Measurements from ENCODE around the gene TM4SF18. TPM values are rescaled to one million over a fixed set of nuclear protein-coding genes. Genes with fewer than 3 reads are reported as not detected.
"Not testable (repeated sequence)": the region's sequence is repeated elsewhere in the genome, so short reads cannot be mapped to it uniquely, and the experiment has no call there.

The TM4SF18 gene, protein sequence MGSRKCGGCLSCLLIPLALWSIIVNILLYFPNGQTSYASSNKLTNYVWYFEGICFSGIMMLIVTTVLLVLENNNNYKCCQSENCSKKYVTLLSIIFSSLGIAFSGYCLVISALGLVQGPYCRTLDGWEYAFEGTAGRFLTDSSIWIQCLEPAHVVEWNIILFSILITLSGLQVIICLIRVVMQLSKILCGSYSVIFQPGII
- 16.6 TPM for total RNA-seq

DNA sequence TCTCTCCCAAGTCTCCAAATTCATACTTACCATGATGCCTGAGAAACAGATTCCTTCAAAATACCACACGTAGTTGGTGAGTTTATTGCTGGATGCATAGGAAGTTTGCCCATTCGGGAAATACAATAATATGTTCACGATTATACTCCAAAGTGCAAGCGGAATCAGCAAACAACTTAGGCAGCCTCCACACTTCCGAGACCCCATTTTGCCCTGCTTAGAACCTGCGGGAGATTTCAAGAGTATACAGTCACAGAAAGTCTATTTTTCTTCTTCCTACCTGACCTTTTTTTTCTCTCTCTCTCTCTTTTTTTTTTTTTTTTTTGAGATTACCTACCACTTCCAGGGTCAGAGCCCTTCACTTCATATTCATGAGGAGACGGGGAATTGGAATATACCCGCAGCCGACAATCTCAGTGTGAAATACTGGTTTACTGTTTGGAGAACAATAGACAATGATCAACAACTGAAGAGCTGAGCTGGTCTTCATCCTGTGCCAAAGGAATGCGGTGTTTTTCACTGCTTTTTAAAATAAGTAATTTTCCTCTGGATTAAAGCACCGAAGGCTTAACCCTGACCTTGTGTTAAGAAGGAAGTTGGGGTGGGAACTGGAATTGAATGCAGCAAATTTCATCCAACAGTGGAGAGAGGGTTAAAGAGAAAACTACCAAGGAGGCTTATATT is at the start of gene TM4SF18:
TSS of gene TM4SF18 (minus strand) at position 461 of the 684 bp plus-strand sequence. CDS start at position 207, 254 bp downstream.
- no peak for DNase-seq

DNA sequence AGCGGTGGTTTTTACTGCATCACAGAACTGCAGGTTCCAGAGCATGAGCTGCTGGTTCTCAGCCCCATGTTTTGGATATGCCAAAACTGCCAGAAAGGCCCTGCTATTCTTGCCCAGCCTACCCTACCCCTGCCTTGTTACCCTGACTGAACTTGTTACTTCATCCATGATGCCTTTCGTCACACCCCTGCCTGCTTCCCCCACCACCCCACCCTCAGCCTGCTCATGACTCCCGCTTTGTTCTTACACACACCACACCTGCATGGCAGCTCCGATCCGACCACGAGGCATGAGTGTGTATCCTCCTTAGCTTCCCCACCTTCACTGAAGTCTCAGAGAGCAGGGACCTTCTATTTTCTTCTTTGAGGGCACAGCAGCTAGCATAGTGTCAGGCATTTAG is 49.1 kb upstream of the TM4SF18 start:
- DNase-seq = no peak

DNA sequence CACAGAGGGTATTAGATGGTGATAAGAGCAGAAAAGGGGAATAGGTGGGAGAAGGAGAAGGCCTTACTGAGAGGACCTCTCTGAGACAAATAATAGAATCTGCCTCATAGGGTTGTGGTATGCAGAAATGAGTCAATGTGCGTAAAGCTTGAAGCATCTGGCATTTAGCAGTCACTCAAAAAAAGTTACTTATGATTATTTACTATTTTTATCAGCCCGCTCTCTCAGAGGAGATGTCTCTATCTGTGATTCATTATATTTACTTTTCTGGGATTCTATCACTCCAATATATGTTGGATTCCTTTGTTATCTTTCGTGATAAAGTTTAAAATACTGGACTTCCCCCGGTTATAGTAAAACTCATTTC is 48.6 kb upstream of the TM4SF18 start:
- peak; percentile 13 for DNase-seq

GRCh38 chr3:149381173-149382100 is 48.0 kb upstream of the TM4SF18 start:
- DNase-seq = no peak

DNA sequence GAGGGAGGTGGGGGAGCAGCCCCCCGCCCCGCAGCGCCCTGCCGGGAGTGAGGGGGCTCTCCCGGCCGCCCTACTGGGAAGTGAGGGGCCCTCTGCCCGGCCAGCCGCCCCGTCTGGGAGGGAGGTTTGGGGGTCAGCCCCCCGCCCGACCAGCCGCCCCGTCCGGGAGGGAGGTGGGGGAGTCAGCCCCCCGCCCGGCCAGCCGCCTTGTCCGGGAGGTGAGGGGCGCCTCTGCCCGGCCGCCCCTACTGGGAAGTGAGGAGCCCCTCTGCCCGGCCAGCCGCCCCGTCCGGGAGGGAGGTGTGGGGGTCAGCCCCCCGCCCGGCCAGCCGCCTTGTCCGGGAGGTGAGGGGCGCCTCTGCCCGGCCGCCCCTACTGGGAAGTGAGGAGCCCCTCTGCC is 46.8 kb upstream of the TM4SF18 start:
- not testable (repeated sequence) for DNase-seq

DNA sequence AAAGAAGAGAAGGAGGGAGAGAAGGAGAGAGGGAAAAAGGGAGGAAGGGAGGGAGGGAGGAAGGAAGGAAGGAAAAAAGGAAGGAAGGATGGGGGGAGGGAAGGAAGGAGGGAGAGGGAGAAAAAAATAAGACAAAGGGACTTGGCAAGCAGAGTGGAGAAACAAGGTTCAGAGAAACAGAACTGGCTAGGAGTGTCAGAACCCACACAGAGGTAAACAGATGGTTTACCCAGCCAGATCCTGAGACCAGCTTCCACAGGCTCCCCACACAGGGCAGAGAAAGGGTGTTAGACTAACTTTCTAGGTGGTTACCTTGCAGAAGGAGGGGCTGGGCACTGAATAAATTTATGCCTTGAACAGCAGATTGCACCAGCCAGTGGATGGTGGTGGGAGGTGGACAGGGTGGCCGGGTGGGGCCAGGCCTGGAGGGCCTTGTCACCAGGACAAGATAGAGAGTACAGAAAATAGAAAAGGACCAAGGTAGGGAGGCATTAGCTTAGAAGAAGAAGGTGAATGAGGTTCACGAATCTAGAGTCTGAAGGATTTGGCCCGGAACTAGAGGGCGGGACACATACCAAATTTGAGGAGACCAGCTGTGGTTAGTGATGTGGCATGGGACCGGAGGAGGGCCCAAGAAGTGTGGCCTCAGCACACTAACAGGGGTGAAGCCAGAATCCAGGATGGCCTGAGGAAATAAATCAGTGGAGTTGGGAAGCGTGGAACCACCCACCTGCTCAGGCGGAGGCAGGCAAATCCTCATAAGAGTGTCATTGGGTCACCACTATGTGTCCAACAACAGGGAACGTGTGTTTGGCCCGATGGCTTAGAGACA is 45.3 kb upstream of the TM4SF18 start:
- no peak for DNase-seq

- peak; percentile 36 for DNase-seq
Measured at GRCh38 chr3:149377408-149378364, 44.2 kb upstream of the TM4SF18 start, which contains the start of gene TM4SF1. Gene TM4SF1 (minus strand): TSS chr3:149377649. CDS start chr3:149377547, 102 bp downstream.

GRCh38 chr3:149376718-149377407 is 43.4 kb upstream of the TM4SF18 start:
- DNase-seq = no peak

DNA sequence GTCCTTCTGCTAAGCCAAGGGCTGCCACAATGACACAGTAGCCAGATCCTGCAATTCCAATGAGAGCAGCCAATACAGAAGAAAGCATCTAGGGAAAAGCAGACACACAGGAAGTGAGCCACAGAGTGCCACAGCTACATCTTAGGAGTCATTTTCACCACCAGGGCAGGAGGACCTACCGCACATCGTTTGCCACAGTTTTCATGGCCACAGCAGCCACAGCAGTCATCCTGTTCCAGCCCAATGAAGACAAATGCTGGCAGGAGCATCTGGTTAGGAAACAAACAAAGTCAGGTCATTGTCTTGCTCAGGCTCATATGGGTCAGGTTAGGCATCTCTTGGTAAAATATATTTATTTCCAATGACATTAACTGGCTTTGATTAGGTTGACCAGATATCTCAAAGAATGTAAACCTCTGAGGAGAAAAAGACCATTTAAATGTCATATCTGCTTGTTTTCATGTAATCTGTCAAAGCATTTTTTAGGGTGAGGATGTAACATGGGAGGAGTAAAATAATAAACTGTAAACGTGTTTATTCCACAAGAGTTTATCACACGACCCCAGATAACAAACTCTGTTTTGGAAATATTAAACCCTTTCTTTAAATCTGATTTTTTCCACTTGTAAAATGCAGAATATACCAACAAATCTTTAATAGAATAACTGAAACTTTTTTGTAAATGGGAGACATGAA is 42.2 kb upstream of the TM4SF18 start:
- no peak for DNase-seq

DNA sequence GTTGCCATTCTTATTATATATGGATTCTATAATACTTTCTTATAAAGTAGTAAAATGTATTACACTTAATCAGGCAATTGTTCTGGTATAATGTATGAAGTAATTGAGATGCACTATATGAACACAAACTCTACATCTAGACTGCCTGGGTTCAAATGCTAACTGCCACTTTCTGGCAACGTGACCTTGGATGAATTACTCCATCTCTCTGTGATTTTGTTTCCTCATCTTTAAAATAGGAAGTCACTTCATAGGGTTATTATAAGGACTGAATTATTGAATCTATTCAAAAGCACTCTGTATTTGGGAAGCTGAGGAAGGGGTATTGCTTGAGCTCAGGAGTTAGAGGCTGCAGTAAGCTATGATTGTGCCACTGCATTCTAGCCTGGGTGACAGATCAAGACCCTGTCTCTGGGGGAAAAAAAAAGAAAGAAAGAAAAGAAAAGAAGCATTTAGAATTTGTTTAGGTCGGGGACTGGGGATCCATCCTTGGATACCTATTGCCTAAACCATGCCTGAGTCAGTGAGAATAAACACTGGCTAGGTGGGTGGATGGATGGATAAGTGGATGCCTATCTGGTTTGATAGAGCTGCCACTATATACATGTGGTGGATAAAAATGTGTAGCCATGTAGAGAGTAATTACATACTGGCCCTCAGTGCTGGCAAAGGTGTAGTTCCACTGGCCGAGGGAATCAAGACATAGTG is 41.5 kb upstream of the TM4SF18 start:
- DNase-seq = no peak

- no peak for DNase-seq
Measured at GRCh38 chr3:149374391-149374790, 41.0 kb upstream of the TM4SF18 start.

- DNase-seq = no peak
Measured at GRCh38 chr3:149373235-149374125, 40.0 kb upstream of the TM4SF18 start.

- no peak for DNase-seq
Measured at GRCh38 chr3:149371723-149372114, 38.3 kb upstream of the TM4SF18 start.

DNA sequence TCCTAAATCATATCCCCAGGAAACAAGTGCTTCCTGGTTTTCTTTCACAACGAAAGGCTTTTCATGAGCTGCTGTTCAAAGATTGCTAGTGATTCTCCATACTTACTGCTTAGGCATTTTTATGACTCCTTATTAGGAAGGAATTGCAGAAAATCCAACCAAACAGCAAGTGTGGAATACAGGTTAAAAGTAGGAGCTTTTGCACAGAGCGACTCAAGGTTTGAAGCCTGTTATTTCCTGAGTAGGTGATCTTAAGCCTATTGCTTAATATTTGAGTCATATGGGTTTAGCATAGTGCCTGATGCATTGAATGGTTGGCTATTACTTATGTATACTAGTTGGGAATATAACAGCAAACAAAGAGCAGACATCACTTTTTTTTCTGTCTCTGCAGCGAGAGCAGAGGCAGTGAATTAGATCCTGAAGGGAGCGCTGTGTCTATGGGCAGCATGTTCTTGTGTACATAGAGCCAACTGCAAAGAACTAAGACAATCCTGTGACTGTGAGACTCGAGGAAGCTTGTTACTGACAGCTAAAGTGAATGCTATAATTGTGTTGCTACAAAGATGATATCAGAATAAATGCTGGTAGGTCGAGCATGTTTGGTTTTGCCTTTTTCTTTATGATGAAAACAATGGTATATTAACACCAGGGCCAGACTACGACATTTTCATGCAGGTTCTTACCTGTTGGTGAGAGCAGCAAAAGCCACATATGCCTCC is 37.7 kb upstream of the TM4SF18 start:
- DNase-seq = peak; percentile 19

DNA sequence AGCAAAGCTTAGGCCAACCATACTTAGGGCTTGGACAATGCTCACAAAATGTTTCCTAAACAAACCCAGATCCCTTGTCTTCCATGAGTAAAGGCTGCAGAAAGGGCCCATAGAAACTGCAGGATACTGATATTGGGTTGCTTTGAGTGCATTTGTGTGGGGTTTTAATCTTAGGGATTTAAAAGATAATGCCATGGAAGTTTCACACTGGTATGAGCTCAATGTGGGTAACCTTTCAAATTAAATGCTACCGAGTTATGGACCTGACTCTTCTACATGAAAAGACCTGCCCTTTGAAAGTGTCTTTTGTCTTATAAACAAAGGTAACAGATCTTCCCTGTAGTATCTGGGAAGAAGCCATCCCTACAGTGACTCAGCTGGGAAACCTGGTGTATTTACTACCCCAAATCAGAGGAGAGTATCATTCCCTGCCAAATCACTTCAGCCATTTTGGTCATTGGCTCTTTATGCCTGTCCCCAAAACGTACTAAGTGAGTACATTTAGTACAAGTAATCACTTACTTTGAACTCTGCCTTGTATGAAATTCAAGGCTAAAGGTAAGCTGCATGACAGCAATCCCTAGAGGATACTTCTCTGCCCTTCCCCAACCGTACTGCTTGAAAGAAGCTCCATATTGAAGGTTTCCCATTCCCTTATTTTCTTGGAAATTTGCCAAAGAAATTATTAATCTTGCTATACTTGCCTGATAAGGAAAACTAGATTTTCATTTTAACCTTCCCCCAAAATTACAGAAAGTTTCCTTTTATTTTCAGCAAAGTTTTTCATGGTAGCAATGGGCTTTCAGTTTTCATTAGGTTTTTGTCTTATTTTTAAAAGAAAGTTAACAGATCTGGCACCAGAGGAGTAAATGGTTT is 36.8 kb upstream of the TM4SF18 start:
- no peak for DNase-seq
